Measurements from ENCODE around the gene FAM25C. TPM values are rescaled to one million over a fixed set of nuclear protein-coding genes. Genes with fewer than 3 reads are reported as not detected.
"Not testable (repeated sequence)": the region's sequence is repeated elsewhere in the genome, so short reads cannot be mapped to it uniquely, and the experiment has no call there.

Gene FAM25C
- total RNA-seq (2014; rRNA removed; shearing (Covaris generic)), result not detected in 2 replicates

GRCh38 chr10:47999691-48000090 is at the start of gene FAM25C:
Gene FAM25C (minus strand): TSS chr10:47999791. CDS start chr10:47999765, 26 bp downstream.
- not testable (repeated sequence) for DNase-seq (ENCODE audit: low read depth in 1 of 2, low spot score in 2 of 2); H3K27ac ChIP-seq; H3K4me3 ChIP-seq; H3K36me3 ChIP-seq; H3K9me3 ChIP-seq (replicated peaks); H3K27me3 ChIP-seq (replicated peaks); H3K4me1 ChIP-seq (replicated peaks)

GRCh38 chr10:48044557-48044956 is 45.0 kb upstream of the FAM25C start:
- H3K36me3 ChIP-seq; H3K4me1 ChIP-seq (replicated peaks); H3K4me3 ChIP-seq; H3K27ac ChIP-seq; H3K9me3 ChIP-seq (replicated peaks); H3K27me3 ChIP-seq (replicated peaks); DNase-seq (ENCODE audit: low read depth in 1 of 2, low spot score in 2 of 2): not testable (repeated sequence)

GRCh38 chr10:48031390-48031789 is 31.8 kb upstream of the FAM25C start:
- H3K27me3 ChIP-seq (replicated peaks); H3K27ac ChIP-seq; H3K4me1 ChIP-seq (replicated peaks); H3K36me3 ChIP-seq; H3K9me3 ChIP-seq (replicated peaks); DNase-seq (ENCODE audit: low read depth in 1 of 2, low spot score in 2 of 2); H3K4me3 ChIP-seq: not testable (repeated sequence)

GRCh38 chr10:48002306-48002705 is 2.7 kb upstream of the FAM25C start:
- not testable (repeated sequence) for H3K4me1 ChIP-seq (replicated peaks); H3K36me3 ChIP-seq; H3K9me3 ChIP-seq (replicated peaks); H3K4me3 ChIP-seq; H3K27me3 ChIP-seq (replicated peaks); DNase-seq (ENCODE audit: low read depth in 1 of 2, low spot score in 2 of 2); H3K27ac ChIP-seq

GRCh38 chr10:47994045-47994444 is 5.5 kb downstream of the FAM25C start:
- peak in 1 of 2 experiments; percentile 15 for DNase-seq (ENCODE audit: low read depth in 1 of 2, low spot score in 2 of 2)
- not testable (repeated sequence) for H3K4me3 ChIP-seq; H3K9me3 ChIP-seq (replicated peaks); H3K4me1 ChIP-seq (replicated peaks); H3K36me3 ChIP-seq; H3K27ac ChIP-seq; H3K27me3 ChIP-seq (replicated peaks)

- H3K27ac ChIP-seq; H3K27me3 ChIP-seq (replicated peaks); H3K4me3 ChIP-seq; DNase-seq (ENCODE audit: low read depth in 1 of 2, low spot score in 2 of 2); H3K4me1 ChIP-seq (replicated peaks); H3K9me3 ChIP-seq (replicated peaks); H3K36me3 ChIP-seq: not testable (repeated sequence)
Measured at GRCh38 chr10:47992560-47992959, 7.0 kb downstream of the FAM25C start.

- not testable (repeated sequence) for H3K27ac ChIP-seq; H3K4me3 ChIP-seq; H3K27me3 ChIP-seq (replicated peaks); DNase-seq (ENCODE audit: low read depth in 1 of 2, low spot score in 2 of 2); H3K4me1 ChIP-seq (replicated peaks); H3K9me3 ChIP-seq (replicated peaks); H3K36me3 ChIP-seq
Measured at GRCh38 chr10:47991706-47992105, 7.9 kb downstream of the FAM25C start.

GRCh38 chr10:47990097-47990496 is 9.5 kb downstream of the FAM25C start:
- not testable (repeated sequence) for H3K9me3 ChIP-seq (replicated peaks); H3K36me3 ChIP-seq; DNase-seq (ENCODE audit: low read depth in 1 of 2, low spot score in 2 of 2); H3K27me3 ChIP-seq (replicated peaks); H3K4me1 ChIP-seq (replicated peaks); H3K4me3 ChIP-seq; H3K27ac ChIP-seq

- not testable (repeated sequence) for H3K27ac ChIP-seq; H3K36me3 ChIP-seq; H3K4me1 ChIP-seq (replicated peaks); H3K4me3 ChIP-seq; DNase-seq (ENCODE audit: low read depth in 1 of 2, low spot score in 2 of 2); H3K27me3 ChIP-seq (replicated peaks); H3K9me3 ChIP-seq (replicated peaks)
Measured at GRCh38 chr10:47989542-47989950, 10.0 kb downstream of the FAM25C start.

GRCh38 chr10:47988718-47989541 is 10.7 kb downstream of the FAM25C start:
- DNase-seq (ENCODE audit: low read depth in 1 of 2, low spot score in 2 of 2), result peak; percentile 54 to 56
- H3K9me3 ChIP-seq (replicated peaks); H3K36me3 ChIP-seq; H3K4me1 ChIP-seq (replicated peaks); H3K4me3 ChIP-seq; H3K27me3 ChIP-seq (replicated peaks): not testable (repeated sequence)
- H3K27ac ChIP-seq, result peak overlapping the region; percentile 95

- H3K9me3 ChIP-seq (replicated peaks); H3K36me3 ChIP-seq; H3K27ac ChIP-seq; H3K27me3 ChIP-seq (replicated peaks); H3K4me3 ChIP-seq; H3K4me1 ChIP-seq (replicated peaks); DNase-seq (ENCODE audit: low read depth in 1 of 2, low spot score in 2 of 2): not testable (repeated sequence)
Measured at GRCh38 chr10:47987952-47988351, 11.6 kb downstream of the FAM25C start.

GRCh38 chr10:47986413-47987230 is 13.0 kb downstream of the FAM25C start:
- peak in 1 of 2 experiments; percentile 39 for DNase-seq (ENCODE audit: low read depth in 1 of 2, low spot score in 2 of 2)
- not testable (repeated sequence) for H3K4me1 ChIP-seq (replicated peaks); H3K9me3 ChIP-seq (replicated peaks); H3K4me3 ChIP-seq; H3K27ac ChIP-seq; H3K36me3 ChIP-seq; H3K27me3 ChIP-seq (replicated peaks)

- H3K27me3 ChIP-seq (replicated peaks); H3K4me1 ChIP-seq (replicated peaks); H3K27ac ChIP-seq; H3K4me3 ChIP-seq; H3K9me3 ChIP-seq (replicated peaks); H3K36me3 ChIP-seq; DNase-seq (ENCODE audit: low read depth in 1 of 2, low spot score in 2 of 2): not testable (repeated sequence)
Measured at GRCh38 chr10:47975409-47975808, 24.2 kb downstream of the FAM25C start.

GRCh38 chr10:47973131-47973530 is 26.5 kb downstream of the FAM25C start:
- not testable (repeated sequence) for H3K27me3 ChIP-seq (replicated peaks); H3K9me3 ChIP-seq (replicated peaks); H3K36me3 ChIP-seq; H3K27ac ChIP-seq; H3K4me1 ChIP-seq (replicated peaks); DNase-seq (ENCODE audit: low read depth in 1 of 2, low spot score in 2 of 2); H3K4me3 ChIP-seq

All from SJSA1 (cell line).